Motor neuron (in vitro differentiated cells): ENCODE results near the gene SPACDR. TPM values are rescaled to one million over a fixed set of nuclear protein-coding genes. Genes with fewer than 3 reads are reported as not detected.
"Not testable (repeated sequence)": the region's sequence is repeated elsewhere in the genome, so short reads cannot be mapped to it uniquely, and the experiment has no call there.

Experiments used
- ATAC-seq, 8 experiments: fragments of 200-7000 bp; cut with Tn5 transposase; replicated peaks in 6 of 8; 2 replicates each; pipeline ENCODE4 v1.8.0; 2021; ENCODE audit warnings: mild to moderate bottlenecking in 8 of 8, moderate library complexity in 8 of 8
- H3K27ac ChIP-seq, 2 donors: fragments of 250-450 bp; sonication (Bioruptor Pico); 2 replicates each; pipeline ENCODE4 v1.9.0; 2021; ENCODE audit warnings: antibody characterized with exemption in 2 of 2, mild to moderate bottlenecking in 2 of 2, moderate library complexity in 1 of 2
- H3K4me1 ChIP-seq, 2 donors: fragments of 250-450 bp; sonication (Bioruptor Pico); replicated peaks in 1 of 2; 2 replicates each; pipeline ENCODE4 v1.6.1; 2021; ENCODE audit warnings: antibody characterized with exemption in 2 of 2, mild to moderate bottlenecking in 2 of 2, moderate library complexity in 1 of 2
- H3K4me3 ChIP-seq, 5 donors: fragments of 250-450 bp; sonication (Bioruptor Pico); 2 replicates each; pipeline ENCODE4 v1.9.0; 2021; ENCODE audit warnings: antibody characterized with exemption in 5 of 5, mild to moderate bottlenecking in 5 of 5, moderate library complexity in 4 of 5
- WGBS, 10 experiments: fragments of 450-650 bp; shearing (Covaris generic); methylation state at CpG; one replicate each; pipeline ENCODE4 v1.0.0; 2022; 5-methylcytosine and 5-hydroxymethylcytosine counted together
- in situ Hi-C, 9 experiments: fragments of 400-800 bp; cut with MboI; loops; one replicate each; pipeline ENCODE4 v1.15.0; 2021; ENCODE audit warnings: low sequenced_read_pairs in 9 of 9, low pct_unique_long_range_greater_than_20kb in 2 of 9; ENCODE audit not compliant: unreplicated experiment in 9 of 9
- total RNA-seq, 8 experiments: library from RNA; unstranded; fragments of 300-600 nt; gene quantifications; 2 replicates each; pipeline versions ENCODE4 v1.2.3 to v1.2.4, GENCODE V29; 2022

SPACDR gene
- total RNA-seq, 8 experiments from 2014 or later: 0.38 to 2.7 (median 0.81) TPM; not detected in 1

GRCh38 chr7:100449190-100449795 lies 14.8 kb downstream of the SPACDR start:
- in situ Hi-C loops: no loop called here
- WGBS, 10 experiments: 0 to 97% (median 90%) methylated on average over 1 to 10 of the region's 13 CpGs; no CpG with 5 or more reads in 2 of the 10 experiments
- Histone ChIP-seq H3K27ac (no peak overlapping the region), H3K4me3 (no peak overlapping the region), H3K4me1 (peaks cover 4 to 17% of the 10 kb centered on the region in 2 donors)
- no peak for ATAC-seq

- WGBS, 10 experiments: 95 to 100% (median 100%) methylated on average over 1 to 8 of the region's 8 CpGs; no CpG with 5 or more reads in 5 of the 10 experiments
- ATAC-seq, in situ Hi-C loops, H3K4me3 ChIP-seq, H3K27ac ChIP-seq: not testable (repeated sequence)
- peaks cover 5 to 20% of the 10 kb centered on the region in 2 donors for H3K4me1 ChIP-seq
Observed at GRCh38 chr7:100447363-100447762, 16.7 kb downstream of the SPACDR start.

DNA sequence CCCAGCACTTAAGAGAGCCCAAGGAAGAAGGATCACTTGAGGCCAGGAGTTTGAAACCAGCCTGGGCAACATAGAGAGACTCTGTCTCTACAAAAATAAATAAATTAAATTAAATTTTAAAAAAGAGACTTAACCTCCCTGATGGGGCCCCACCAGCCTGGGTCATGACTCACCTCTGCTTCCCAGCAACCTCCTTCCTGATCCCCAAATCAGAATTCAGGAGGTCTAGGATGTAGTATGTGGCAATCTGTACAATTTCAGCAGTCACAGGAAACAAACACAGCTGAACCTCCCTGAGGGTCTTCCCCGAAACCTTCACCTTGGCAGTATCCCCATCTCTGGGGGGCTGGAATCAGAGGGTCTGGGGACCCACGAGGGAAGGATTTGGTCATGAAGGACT lies 18.0 kb downstream of the SPACDR start:
- in situ Hi-C loops: no loop called here
- peaks cover 5 to 20% of the 10 kb centered on the region in 2 donors for H3K4me1 ChIP-seq
- no peak overlapping the region for H3K27ac ChIP-seq
- 13 to 100% (median 65%) methylated on average over 1 to 2 of the region's 2 CpGs; no CpG with 5 or more reads in 4 of the 10 experiments for WGBS, 10 experiments
- ATAC-seq: peak in 1 of 8 experiments; percentile 30
- no peak overlapping the region for H3K4me3 ChIP-seq

DNA sequence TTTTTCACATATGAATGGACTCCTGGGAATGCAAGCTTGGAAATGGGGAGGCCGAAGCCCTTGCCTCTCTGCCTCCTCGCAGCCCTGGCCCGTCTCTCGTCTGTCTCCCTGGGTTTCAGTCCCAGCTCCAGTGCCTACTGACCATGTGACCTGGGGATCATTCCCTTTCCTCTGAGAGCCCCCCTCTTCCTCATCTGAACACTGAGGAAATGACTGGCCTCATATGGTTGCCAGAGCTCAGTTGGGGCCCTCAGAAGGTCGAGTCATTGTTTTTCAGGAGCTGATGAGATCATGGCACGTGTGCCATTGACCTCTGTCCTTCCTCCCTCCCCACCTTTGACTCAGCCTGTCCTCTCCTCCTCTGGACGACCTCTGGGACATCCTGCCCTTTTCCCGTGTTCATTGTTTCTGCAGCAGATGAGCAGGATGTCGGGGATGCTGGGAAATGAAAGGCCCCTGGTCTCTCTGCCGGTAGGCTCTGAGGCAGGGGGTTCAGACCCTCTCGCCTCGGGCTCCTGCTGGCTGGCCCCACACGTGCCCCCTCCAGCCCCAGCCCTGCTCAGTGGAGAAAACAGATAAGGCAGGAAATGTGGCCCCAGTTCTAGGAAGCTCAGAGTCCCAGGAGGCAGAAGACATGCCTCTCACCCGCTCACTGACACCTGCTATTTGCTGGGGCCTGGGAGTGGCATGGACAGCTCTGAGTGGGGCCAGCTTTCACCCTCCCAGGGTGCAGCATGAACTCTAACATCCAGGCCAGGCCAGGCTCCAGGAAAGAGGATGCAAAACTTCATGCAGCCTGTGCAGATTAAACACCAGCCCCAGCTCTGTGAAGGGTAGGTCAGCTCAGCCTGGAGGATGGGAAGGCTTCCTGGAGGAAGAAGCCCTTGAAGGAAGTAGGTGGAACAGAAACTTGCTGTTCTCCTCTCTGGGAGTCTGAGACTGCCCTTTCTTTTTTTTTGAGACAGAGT lies 19.5 kb downstream of the SPACDR start:
- Histone ChIP-seq H3K4me1 (peaks cover 5 to 17% of the 10 kb centered on the region in 2 donors), H3K27ac (peak overlapping the region in 1 of 2 donors; percentile 71), H3K4me3 (no peak overlapping the region)
- in situ Hi-C loops: no loop called here
- peak in 7 of 8 experiments; percentile 12 to 62 (median 48) for ATAC-seq
- 40 to 75% (median 62%) methylated on average over 1 to 6 of the region's 14 CpGs; no CpG with 5 or more reads in 3 of the 10 experiments for WGBS, 10 experiments

GRCh38 chr7:100443096-100443840 lies 20.8 kb downstream of the SPACDR start:
- WGBS, 10 experiments: 88 to 100% (median 92%) methylated on average over 1 to 5 of the region's 9 CpGs; no CpG with 5 or more reads in 5 of the 10 experiments
- in situ Hi-C loops: no loop called here
- Histone ChIP-seq H3K27ac (no peak overlapping the region), H3K4me1 (peaks cover 5 to 17% of the 10 kb centered on the region in 2 donors), H3K4me3 (no peak overlapping the region)
- no peak for ATAC-seq

DNA sequence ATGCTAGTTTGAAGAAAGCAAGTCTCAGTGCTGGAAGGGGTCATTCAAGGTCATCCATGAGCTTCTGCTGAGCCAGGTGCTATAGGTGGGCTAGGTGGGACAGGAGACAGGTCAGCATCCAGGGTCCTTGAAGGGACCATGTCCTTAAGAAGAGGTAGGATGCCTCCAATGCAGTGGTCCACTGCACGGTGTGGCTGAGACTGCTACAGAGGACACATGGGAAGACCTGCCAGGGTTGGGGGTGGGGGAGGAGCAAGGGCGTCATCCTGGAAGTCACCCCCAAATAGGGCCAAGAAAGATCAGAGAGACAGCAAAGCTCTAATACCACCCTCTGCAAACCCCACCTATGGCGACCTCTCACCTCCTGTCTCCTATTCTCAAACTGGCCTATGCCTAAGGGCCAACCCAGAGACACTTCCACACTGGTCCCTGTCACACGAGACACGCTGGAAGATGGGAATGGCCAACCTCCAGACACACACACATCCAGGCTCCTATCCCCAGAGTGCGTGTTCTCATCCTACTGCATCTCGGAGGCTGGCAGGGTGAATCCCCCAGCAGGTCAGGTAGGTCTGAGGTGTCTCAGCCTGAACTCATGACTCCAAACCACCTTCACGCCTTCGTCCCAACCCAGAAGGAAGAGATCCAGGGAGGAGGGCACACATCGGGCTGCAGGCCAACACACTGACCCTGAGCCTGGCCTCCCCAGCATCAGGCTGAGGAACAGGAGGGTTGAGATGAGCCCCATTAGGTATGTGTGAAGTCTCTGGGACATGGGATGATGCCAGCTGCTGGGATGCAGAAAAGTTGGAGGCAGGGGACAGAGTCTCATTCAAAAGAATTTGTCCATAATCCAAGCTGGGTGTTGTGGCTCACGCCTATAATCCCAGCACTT lies 22.2 kb downstream of the SPACDR start:
- in situ Hi-C loops: no loop called here
- H3K4me1 ChIP-seq: peaks cover 8 to 18% of the 10 kb centered on the region in 2 donors
- WGBS, 10 experiments: 79 to 100% (median 97%) methylated on average over 2 to 6 of the region's 11 CpGs; no CpG with 5 or more reads in 5 of the 10 experiments
- no peak overlapping the region for H3K4me3 ChIP-seq
- no peak overlapping the region for H3K27ac ChIP-seq
- no peak for ATAC-seq

DNA sequence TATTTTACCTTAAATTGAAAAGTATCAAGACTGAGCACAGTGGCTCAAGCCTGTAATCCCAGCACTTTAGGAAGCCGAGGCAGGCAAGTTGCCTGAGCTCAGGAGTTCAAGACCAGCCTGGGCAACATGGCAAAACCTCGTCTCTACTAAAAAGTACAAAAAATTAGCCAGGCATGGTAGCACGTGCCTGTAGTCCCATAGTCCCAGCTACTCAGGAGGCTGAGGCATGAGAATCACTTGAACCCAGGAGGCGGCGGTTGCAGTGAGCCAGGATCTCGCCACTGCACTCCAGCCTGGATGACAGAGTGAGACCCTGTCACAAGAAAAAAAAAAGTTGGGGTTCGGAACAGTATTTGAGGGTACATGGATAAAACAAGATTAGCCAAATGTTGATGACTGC lies 24.8 kb downstream of the SPACDR start:
- peaks cover 13 to 16% of the 10 kb centered on the region in 2 donors for H3K4me1 ChIP-seq
- in situ Hi-C loops, H3K4me3 ChIP-seq, ATAC-seq, H3K27ac ChIP-seq: not testable (repeated sequence)
- WGBS, 10 experiments: 38 to 100% (median 94%) methylated on average over 1 to 6 of the region's 7 CpGs; no CpG with 5 or more reads in 2 of the 10 experiments

DNA sequence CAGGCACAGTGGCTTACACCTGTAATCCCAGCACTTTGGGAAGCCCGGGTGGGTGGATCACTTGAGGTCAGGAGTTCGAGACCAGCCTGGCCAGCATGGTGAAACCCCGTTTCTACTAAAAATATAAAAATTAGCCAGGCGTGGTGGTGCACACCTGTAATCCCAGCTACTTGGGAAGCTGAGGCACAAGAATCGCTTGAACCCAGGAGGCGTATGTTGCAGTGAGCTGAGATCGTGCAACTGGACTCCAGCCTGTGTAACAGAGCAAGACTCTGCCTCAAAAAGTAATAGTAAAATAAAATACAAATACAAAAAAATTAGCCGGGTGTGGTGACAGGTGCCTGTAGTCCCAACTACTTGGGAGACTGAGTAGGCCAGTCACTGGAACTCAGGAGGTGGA lies 25.3 kb downstream of the SPACDR start:
- 82 to 100% (median 90%) methylated on average over 2 to 6 of the region's 8 CpGs; no CpG with 5 or more reads in 3 of the 10 experiments for WGBS, 10 experiments
- H3K27ac ChIP-seq, H3K4me3 ChIP-seq, ATAC-seq, in situ Hi-C loops: not testable (repeated sequence)
- H3K4me1 ChIP-seq: peaks cover 12 to 13% of the 10 kb centered on the region in 2 donors

GRCh38 chr7:100438172-100438571 lies 25.9 kb downstream of the SPACDR start:
- Histone ChIP-seq H3K27ac (no peak overlapping the region), H3K4me1 (peaks cover 12 to 13% of the 10 kb centered on the region in 2 donors), H3K4me3 (no peak overlapping the region)
- in situ Hi-C loops: no loop called here
- ATAC-seq: no peak
- 29 to 80% (median 69%) methylated on average over 1 to 2 of the region's 2 CpGs for WGBS, 10 experiments

DNA sequence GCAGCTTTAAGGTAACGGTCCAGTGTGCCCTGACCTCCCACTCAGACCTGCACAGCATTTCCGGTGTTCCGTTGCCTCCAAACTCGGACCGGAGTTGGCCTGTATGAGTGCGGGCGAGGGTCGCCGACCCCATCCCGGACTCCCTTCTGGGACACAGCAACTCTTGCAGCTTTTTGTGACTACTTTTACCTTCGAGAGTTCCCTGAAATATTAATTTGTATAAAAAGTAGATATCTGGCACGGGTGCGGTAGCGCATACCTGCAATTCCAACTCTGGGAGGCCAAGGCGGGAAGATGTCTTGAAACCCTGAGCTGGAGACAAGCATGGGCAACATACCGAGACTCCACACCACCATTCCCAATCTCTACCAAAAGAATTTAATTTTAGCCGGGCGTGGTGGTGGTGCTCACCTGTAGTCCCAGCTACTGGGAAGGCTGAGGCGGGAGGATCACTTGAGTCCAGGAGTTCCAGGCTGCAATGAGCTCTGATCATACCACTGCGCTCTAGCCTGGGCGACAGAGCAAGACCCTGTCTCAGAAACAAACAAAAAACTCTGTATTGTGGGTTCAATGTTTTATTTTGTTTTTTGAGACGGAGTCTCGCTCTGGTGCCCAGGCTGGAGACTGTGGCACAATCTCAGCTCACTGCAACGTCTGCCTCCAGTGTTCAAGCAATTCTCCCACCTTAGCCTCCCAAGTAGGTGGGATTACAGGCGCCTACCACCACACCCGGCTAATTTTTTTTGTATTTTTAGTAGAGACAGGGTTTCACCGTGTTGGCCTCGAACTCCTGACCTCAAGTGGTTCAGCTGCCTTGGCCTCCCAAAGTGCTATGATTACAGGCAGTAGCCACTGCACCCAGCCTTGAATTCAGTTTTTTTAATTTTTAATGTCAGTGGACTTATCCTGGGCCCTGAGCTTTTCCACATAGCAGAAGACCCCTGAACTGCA lies 26.6 kb downstream of the SPACDR start:
- no peak for ATAC-seq

More for the DNA sequence above, 26.6 kb downstream of the SPACDR start:
- Histone ChIP-seq H3K4me1 (peaks cover 12 to 14% of the 10 kb centered on the region in 2 donors), H3K4me3 (peak overlapping the region in 1 of 5 donors; percentile 87), H3K27ac (peak overlapping the region; percentile 66 to 88)
- in situ Hi-C loops: no loop called here
- whole genome bisulfite sequencing, 10 experiments: 57 to 100% (median 91%) methylated on average over 1 to 8 of the region's 28 CpGs; no CpG with 5 or more reads in 1 of the 10 experiments
